Activated gamma-delta T cell treated with anti-CD3 and anti-CD28 coated beads, Interleukin-2, amount 50 U/mL, for 16 hours (primary cell): Measurements from ENCODE around the gene XYLB.

Source experiments
- DNase-seq: peaks from one replicate; pipeline ENCODE4 v3.0.0-alpha.2; 2020; ENCODE audit warnings: low read depth

The XYLB gene

DNA sequence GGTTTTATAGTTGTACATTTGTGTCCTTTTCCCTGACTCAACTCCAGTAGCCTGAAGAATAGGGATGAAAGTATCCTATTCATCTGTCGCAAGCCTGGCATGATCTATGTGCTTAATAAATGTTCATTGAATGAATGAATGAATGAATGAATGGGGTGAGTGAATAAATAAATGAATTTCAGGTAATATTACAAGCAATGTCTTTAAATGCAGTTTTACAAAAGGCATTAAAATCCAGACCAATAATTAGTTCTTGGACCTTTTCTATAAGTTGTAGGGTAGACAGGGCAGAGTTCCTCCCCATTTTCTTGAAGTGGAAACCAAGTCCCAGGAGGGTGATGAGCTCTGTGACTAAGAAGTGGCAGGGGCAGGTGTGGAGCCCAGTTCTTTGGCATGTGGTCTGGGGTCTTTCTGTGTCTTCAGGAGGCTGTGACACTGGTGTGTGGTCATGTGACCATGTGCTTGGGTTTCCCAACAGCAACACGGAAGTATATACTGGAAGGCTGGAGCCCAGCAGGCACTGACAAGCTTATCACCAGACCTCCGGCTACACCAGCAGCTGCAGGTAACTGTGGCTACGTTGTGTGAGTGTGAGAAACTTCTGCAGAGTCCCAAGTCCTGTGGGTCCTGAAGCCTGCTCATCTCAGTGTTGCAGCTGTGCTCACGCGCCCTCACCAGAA, 18.3 kb downstream of the XYLB start:
- no peak for DNase-seq

DNA sequence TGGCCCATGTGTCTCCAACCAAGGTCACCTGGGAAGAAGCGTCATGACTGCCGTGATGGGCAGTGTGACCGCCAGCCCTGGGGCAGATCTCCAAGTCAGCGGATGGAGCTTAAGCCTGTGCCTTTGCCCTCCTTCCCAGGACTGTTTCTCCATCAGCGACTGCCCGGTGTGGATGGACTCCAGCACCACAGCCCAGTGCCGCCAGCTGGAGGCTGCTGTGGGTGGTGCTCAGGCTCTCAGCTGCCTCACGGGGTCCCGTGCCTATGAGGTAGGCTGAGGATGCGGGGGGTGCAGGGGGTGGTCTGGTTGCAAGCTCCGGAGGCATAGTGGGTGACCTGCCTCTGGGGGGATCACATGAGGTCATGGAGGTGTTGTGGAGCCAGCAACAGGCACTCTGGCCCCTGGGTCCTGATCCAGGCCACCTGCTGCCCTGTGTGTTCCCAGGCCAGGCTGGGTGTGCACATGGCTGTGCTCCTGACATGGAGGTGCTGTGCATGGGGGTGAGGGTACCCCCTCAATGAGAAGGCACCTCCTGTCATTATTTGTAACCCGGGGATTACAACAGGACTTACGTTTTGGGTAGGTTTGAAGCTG, 19.0 kb downstream of the XYLB start:
- no peak for DNase-seq

DNA sequence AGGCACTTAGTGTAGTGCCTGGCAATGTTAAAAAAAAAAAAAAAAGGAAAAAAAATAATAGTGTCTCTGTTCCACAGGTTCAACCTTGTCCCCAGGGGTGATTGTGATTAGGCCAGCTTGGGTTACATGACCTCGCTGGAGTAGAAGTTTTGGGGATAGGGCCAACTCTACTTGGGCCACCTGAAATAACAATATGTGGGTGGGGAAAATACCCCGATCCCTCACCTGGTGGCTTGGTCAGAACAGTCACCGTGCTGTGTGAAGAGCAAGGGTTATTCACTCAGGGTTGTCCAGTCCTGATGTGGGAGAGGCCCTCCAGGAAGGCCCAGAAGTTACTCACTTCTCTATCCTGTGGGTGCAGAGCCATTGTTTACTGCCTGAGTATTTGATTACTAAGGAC, 19.5 kb downstream of the XYLB start:
- DNase-seq = no peak

GRCh38 chr3:38367779-38368178, 21.2 kb downstream of the XYLB start:
- no peak for DNase-seq

DNA sequence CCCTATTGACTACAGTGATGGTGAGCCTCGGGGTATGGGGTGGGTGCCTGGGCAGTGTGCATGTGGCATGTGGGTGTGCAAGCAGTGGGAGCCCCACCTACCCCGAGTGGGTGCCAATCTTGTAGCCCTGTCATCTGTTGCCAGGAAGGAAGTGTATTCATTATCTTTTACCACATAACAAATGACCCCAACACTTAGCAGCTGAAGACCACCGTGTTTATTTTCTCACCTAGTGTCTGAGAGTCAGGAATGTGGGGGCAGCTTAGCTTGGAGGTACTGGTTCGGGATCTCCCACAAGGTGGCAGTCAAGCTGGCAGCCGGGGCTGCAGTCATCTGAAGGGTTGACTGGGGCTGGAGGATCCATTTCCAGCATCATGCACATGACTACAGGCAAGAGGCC, 21.7 kb downstream of the XYLB start:
- DNase-seq = no peak

DNA sequence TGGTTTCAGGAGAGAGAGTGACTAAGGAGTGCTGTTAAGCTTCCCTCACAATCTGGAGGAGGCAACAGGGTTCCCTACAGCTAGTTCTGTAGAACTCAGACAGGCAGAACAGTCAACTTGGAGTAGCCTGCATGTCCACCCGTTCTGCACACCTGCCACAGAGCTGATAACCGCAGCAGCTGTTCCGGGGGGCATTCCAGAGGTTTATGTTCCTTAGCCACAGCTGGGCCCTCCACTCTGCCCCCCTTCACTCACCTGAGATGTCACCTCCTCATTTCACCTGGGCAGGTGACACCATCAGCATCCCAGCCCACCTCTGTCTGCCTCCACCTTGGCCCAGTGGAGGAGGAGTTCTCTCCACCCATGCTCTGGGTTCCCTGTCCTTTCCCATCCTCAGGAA, 22.6 kb downstream of the XYLB start:
- DNase-seq = no peak

DNA sequence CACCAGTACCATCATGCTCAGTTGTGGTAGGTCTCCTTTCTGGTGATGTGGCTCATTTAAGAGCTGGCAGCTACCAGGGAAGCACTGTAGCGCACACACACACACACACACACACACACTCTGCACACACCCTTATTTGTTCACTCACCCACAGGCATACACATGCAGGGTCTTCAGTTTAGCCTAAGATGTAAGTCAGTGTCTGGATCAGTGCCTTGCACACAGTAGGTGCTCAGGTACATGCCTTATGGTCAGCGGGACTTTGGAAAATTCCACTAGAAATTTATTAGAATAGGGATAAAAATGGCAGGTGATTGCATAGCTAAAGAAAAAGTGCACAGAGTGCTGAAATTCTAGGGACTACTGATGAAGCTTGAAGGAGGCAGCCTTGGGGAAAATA, 23.6 kb downstream of the XYLB start:
- DNase-seq = no peak

- DNase-seq = no peak
Measured at GRCh38 chr3:38370861-38371260, 24.3 kb downstream of the XYLB start.

GRCh38 chr3:38371541-38372213, 25.1 kb downstream of the XYLB start:
- no peak for DNase-seq

GRCh38 chr3:38372214-38372601, 25.6 kb downstream of the XYLB start:
- DNase-seq = no peak

GRCh38 chr3:38374221-38374620, 27.6 kb downstream of the XYLB start:
- DNase-seq = no peak

GRCh38 chr3:38375072-38375471, 28.5 kb downstream of the XYLB start:
- DNase-seq = no peak

- no peak for DNase-seq
Measured at GRCh38 chr3:38375488-38376097, 29.0 kb downstream of the XYLB start.

DNA sequence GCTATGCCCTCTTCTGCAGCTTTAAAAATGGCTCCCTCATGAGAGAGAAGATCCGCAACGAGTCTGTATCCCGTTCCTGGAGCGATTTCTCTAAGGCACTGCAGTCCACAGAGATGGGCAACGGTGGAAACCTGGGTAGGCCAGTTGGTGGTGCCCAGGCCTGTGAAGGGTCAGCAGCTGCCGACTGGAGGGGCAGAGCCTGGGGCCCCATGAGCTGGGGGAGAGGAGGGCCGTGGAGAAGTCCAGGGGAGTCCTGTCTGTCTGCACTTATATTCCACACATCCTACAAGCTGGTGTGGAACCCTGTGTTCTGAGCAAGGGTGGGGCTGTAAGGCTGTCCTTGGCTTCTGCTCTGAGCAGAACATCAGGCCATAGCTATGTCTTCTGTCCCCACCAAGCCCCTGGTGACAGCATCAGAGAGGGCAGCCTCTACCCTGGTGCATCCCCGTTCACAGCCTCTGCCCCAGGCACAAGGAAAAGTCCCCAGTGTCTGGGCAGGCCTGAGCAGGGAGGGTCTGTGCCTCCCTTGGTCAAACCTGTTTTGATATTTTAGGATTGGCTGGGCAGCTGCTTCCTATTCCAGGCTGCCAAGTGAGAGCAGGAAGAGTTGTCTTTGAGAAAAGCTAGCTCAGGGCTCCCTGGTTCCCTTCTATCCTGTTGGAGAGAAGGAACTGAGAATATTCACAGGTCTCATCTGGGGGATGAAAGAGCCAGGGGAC, 29.7 kb downstream of the XYLB start:
- no peak for DNase-seq

- DNase-seq = no peak
Measured at GRCh38 chr3:38379201-38379770, 32.7 kb downstream of the XYLB start.

- DNase-seq = no peak
Measured at GRCh38 chr3:38382506-38383080, 36.0 kb downstream of the XYLB start.

GRCh38 chr3:38383156-38383875, 36.7 kb downstream of the XYLB start:
- DNase-seq = no peak

GRCh38 chr3:38386992-38387750, 40.6 kb downstream of the XYLB start:
- DNase-seq = no peak

GRCh38 chr3:38387862-38388261, 41.3 kb downstream of the XYLB start:
- DNase-seq = no peak

GRCh38 chr3:38392604-38393163, 46.1 kb downstream of the XYLB start:
- DNase-seq = no peak
